Endothelial cell of umbilical vein (primary cell): ENCODE measurements around the gene PLEKHG4B. TPM values are rescaled to one million over a fixed set of nuclear protein-coding genes. Genes with fewer than 3 reads are reported as not detected.

ENCODE experiments used
- BruUV-seq: library from RNA; stranded (reverse); fragments of 400-500 nt; replicated peaks from 2 replicates; lab custom pipeline; 2021; lab: Mats Ljungman, UMichigan
- CTCF ChIA-PET: fragments of 300-600, 350-600 bp; sonication (Branson Sonifier 250); formaldehyde crosslinking; loops from one replicate; lab custom pipeline; 2021; ENCODE audit warnings: antibody characterized with exemption, inconsistent platforms; lab: Charles Lee
- POLR2A ChIA-PET: fragments of 300-600, 350-600 bp; sonication (Branson Sonifier 250); formaldehyde crosslinking; loops from one replicate; lab custom pipeline; 2021; ENCODE audit warnings: antibody characterized with exemption, inconsistent platforms; lab: Charles Lee
- DNase-seq: peaks from one replicate; pipeline ENCODE4 v3.0.0-alpha.2; 2011; ENCODE audit warnings: low read depth, low spot score
- FAIRE-seq: peaks from 2 replicates; lab custom pipeline; 2011; peaks lifted over from hg19 to GRCh38; lab: Jason Lieb, UNC
- H2AFZ ChIP-seq: 2 replicates; pipeline ENCODE4 v1.6.0; 2012; ENCODE audit warnings: low read depth, low read length, control low read depth, inconsistent platforms
- H3K27ac ChIP-seq: 2 replicates; pipeline ENCODE4 v1.5.1; 2011; ENCODE audit warnings: low read depth, mild to moderate bottlenecking, control low read depth, low read length, moderate library complexity; ENCODE audit not compliant: insufficient read depth
- H3K27me3 ChIP-seq, 2 experiments: 2 replicates each; pipeline versions ENCODE4 v1.6.0 to v1.6.1; 2011; ENCODE audit warnings: low read length in 2 of 2, mixed read lengths in 1 of 2; ENCODE audit not compliant: control insufficient read depth in 2 of 2, insufficient read depth in 2 of 2
- H3K36me3 ChIP-seq, 2 experiments: 2 replicates in 1 of 2; 3 replicates in 1 of 2; pipeline ENCODE4 v1.5.1; 2011; ENCODE audit warnings: low read length in 2 of 2, mild to moderate bottlenecking in 1 of 2, moderate library complexity in 1 of 2; ENCODE audit not compliant: control insufficient read depth in 2 of 2, insufficient read depth in 2 of 2; ENCODE audit errors: extremely low read depth in 1 of 2
- H3K4me1 ChIP-seq: 3 replicates; pipeline ENCODE4 v1.5.1; 2011; ENCODE audit warnings: mild to moderate bottlenecking, low read length; ENCODE audit not compliant: control insufficient read depth, insufficient read depth; ENCODE audit errors: extremely low read depth
- H3K4me2 ChIP-seq: 2 replicates; pipeline ENCODE4 v1.6.1; 2011; ENCODE audit warnings: low read length, control low read depth, mixed read lengths; ENCODE audit not compliant: insufficient read depth
- H3K4me3 ChIP-seq, 3 experiments: fragments of 200-600 bp in 1 of 3; sonication (generic), shearing (Covaris generic) in 1 of 3; replicated peaks in 1 of 3; 2 replicates each; pipeline ENCODE4 v1.5.1; 2011 to 2016; ENCODE audit warnings: control low read depth in 3 of 3, low read length in 3 of 3, mild to moderate bottlenecking in 2 of 3, inconsistent platforms in 1 of 3, low read depth in 1 of 3, moderate library complexity in 1 of 3; ENCODE audit not compliant: insufficient read depth in 1 of 3
- H3K79me2 ChIP-seq: 2 replicates; pipeline ENCODE4 v1.6.0; 2012; ENCODE audit warnings: low read length, inconsistent platforms; ENCODE audit not compliant: control insufficient read depth, insufficient read depth
- H3K9ac ChIP-seq: replicated peaks from 2 replicates; pipeline ENCODE3; 2011; ENCODE audit warnings: low read length, control low read depth; ENCODE audit not compliant: insufficient read depth; ENCODE audit errors: extremely low read depth
- H3K9me1 ChIP-seq: replicated peaks from 3 replicates; pipeline ENCODE4 v1.6.0; 2011; ENCODE audit warnings: mild to moderate bottlenecking, low read length; ENCODE audit not compliant: control insufficient read depth, insufficient read depth; ENCODE audit errors: extremely low read depth
- H3K9me3 ChIP-seq: replicated peaks from 2 replicates; pipeline ENCODE4 v1.5.1; 2012; ENCODE audit warnings: low read length, inconsistent platforms; ENCODE audit not compliant: control insufficient read depth, insufficient read depth
- H4K20me1 ChIP-seq: replicated peaks from 2 replicates; pipeline ENCODE3; 2011; ENCODE audit warnings: mild to moderate bottlenecking, low read length; ENCODE audit not compliant: control insufficient read depth, insufficient read depth; ENCODE audit errors: extremely low read depth
- EZH2 ChIP-seq: IDR thresholded peaks from 2 replicates; pipeline ENCODE4 v1.6.1; 2012; ENCODE audit warnings: borderline replicate concordance, low read depth, mild to moderate bottlenecking, moderate library complexity, low read length, inconsistent platforms; ENCODE audit not compliant: severe bottlenecking
- FOS ChIP-seq: IDR thresholded peaks from 2 replicates; pipeline ENCODE4 v1.6.1; 2011; ENCODE audit warnings: mild to moderate bottlenecking, low read length, moderate library complexity, borderline replicate concordance; ENCODE audit not compliant: insufficient read depth
- GATA2 ChIP-seq: IDR thresholded peaks from 2 replicates; pipeline ENCODE4 v1.7.0; 2011; ENCODE audit warnings: low read depth, mild to moderate bottlenecking, moderate library complexity, mixed read lengths, low read length; ENCODE audit not compliant: insufficient read length, insufficient read depth
- JUN ChIP-seq: IDR thresholded peaks from 2 replicates; pipeline ENCODE4 v1.6.1; 2011; ENCODE audit warnings: borderline replicate concordance, low read depth; ENCODE audit not compliant: insufficient read length, insufficient read depth
- POLR2A ChIP-seq: IDR thresholded peaks from 2 replicates; pipeline ENCODE4 v1.6.1; 2012; ENCODE audit warnings: low read depth, mild to moderate bottlenecking, control low read depth, low read length
- POLR2AphosphoS5 ChIP-seq: IDR thresholded peaks from 2 replicates; pipeline ENCODE4 v1.6.1; 2012; ENCODE audit warnings: low read depth, mild to moderate bottlenecking, control low read depth, low read length, moderate library complexity; ENCODE audit not compliant: insufficient read depth
- dilution Hi-C: fragments of 300-500 bp; cut with MboI; formaldehyde crosslinking; loops from one replicate; pipeline ENCODE4 v1.15.0; 2019; ENCODE audit warnings: low sequenced_read_pairs; ENCODE audit not compliant: extremely low pct_ligation_motif_present
- intact Hi-C: fragments of 100-400 bp; cut with micrococcal nuclease; formaldehyde crosslinking; loops from one replicate; pipeline ENCODE4 v1.10.0; 2022
- polyA plus RNA-seq, 4 experiments: library from polyadenylated mRNA; depleted of rRNA in 3 of 4; stranded (reverse) in 3 of 4; unstranded in 1 of 4; fragments of >200 nt; gene quantifications; 2 replicates each; pipeline versions ENCODE4 v1.2.1 to v1.2.3, GENCODE V29; 2011 to 2012; ENCODE audit warnings: missing spikeins in 1 of 4
- total RNA-seq: library from RNA; stranded (reverse); gene quantifications from 2 replicates; pipeline ENCODE4 v1.2.3, GENCODE V29; 2021
- TF ChIP-seq, protein P1 (sequence below): IDR thresholded peaks from 2 replicates; pipeline ENCODE4 v1.6.1; 2011; ENCODE audit not compliant: insufficient read depth, insufficient read length
- TF ChIP-seq, protein P2 (sequence below), 2 donors: IDR thresholded peaks; 1 replicate in 1 of 2; 2 replicates in 1 of 2; pipeline ENCODE4 v1.5.1; 2011; ENCODE audit warnings: low read length in 2 of 2, mild to moderate bottlenecking in 2 of 2, moderate library complexity in 2 of 2, control low read depth in 1 of 2, inconsistent platforms in 1 of 2, low read depth in 1 of 2; ENCODE audit not compliant: insufficient read depth in 1 of 2; ENCODE audit errors: extremely low read depth in 1 of 2

PLEKHG4B gene
- total and polyA plus RNA-seq, 2 donors (not counting 3 experiments of a cell fraction or from before 2014, with no cell fraction given): not detected

DNA sequence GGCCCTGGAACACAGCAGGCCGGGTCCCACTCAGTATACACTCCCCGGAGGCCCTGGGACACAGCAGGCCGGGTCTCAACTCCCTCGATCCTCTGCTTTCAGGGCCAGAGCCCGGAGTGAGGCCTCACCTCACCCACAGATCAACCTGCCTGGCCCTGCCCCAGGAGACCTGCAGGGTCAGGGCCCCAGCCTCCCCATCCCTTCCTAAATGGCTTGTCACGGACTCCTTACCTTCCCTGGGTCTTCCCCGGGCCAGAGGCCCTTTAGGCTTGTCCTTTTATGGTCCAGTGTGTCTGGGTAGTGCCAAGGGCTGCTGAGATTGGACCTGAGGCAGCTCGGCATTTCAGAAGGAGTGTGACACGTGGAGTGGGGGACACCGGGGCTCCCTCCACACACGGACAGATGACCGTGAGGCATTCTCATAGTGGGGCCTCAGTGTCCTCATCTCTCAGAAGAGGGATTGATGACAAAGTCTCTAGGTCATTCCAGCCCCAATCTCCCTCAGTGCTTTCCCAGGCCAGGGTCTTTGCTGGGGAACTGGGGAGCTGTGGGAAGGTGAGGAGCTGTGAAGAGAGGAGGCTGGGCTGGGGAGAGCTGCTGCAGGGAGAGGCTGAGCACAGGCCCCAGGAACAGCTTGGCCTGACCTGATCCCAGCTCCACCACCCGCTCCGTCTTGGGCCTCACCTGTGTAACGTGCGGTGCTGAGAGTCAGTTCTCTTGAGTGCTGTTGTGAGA is 18.0 kb upstream of the PLEKHG4B start:
- intact Hi-C loops: no loop called here
- H3K79me2 ChIP-seq: no peaks in the 10 kb centered on the region
- no peak overlapping the region for H3K4me2 ChIP-seq
- BruUV-seq: no TSS peak
- H3K9ac ChIP-seq: no peak overlapping the region
- H4K20me1 ChIP-seq: no peaks in the 10 kb centered on the region
- dilution Hi-C loops: no loop called here
- DNase-seq (no peak), FAIRE-seq (no peak)
- no peak overlapping the region for H3K27ac ChIP-seq
- no peak overlapping the region for H2AFZ ChIP-seq
- peaks cover 0 to 2% of the 10 kb centered on the region in 2 experiments for H3K27me3 ChIP-seq
- H3K4me1 ChIP-seq: no peaks in the 10 kb centered on the region
- POLR2A ChIA-PET: no interaction called here
- TF ChIP-seq, protein P1, sequence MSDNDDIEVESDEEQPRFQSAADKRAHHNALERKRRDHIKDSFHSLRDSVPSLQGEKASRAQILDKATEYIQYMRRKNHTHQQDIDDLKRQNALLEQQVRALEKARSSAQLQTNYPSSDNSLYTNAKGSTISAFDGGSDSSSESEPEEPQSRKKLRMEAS: no peak
- TF ChIP-seq JUN (no peak), POLR2AphosphoS5 (no peak), EZH2 (no peak), POLR2A (no peak), GATA2 (no peak), FOS (no peak)
- TF ChIP-seq, protein P2, sequence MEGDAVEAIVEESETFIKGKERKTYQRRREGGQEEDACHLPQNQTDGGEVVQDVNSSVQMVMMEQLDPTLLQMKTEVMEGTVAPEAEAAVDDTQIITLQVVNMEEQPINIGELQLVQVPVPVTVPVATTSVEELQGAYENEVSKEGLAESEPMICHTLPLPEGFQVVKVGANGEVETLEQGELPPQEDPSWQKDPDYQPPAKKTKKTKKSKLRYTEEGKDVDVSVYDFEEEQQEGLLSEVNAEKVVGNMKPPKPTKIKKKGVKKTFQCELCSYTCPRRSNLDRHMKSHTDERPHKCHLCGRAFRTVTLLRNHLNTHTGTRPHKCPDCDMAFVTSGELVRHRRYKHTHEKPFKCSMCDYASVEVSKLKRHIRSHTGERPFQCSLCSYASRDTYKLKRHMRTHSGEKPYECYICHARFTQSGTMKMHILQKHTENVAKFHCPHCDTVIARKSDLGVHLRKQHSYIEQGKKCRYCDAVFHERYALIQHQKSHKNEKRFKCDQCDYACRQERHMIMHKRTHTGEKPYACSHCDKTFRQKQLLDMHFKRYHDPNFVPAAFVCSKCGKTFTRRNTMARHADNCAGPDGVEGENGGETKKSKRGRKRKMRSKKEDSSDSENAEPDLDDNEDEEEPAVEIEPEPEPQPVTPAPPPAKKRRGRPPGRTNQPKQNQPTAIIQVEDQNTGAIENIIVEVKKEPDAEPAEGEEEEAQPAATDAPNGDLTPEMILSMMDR (IDR thresholded peaks at IDR 0.05; ENCODE audit: extremely low read depth in 1 of 2, insufficient read depth in 1 of 2, low read depth in 1 of 2, low read length in 2 of 2): no peak
- H3K4me3 ChIP-seq: no peak overlapping the region
- H3K36me3 ChIP-seq: no peaks in the 10 kb centered on the region
- H3K9me3 ChIP-seq: no peaks in the 10 kb centered on the region
- H3K9me1 ChIP-seq: no peaks in the 10 kb centered on the region
- CTCF ChIA-PET: no interaction called here
